Stimulated activated CD4-positive, alpha-beta T cell treated with anti-CD3 and anti-CD28 coated beads, Interleukin-2, amount 100 ng/mL, for 24 hours (primary cell): ENCODE results near the gene DCP1B.

Source experiments
- DNase-seq, 2 donors: peaks; one replicate each; pipeline ENCODE4 v3.0.0-alpha.2; 2020

The DCP1B gene

GRCh38 chr12:2004113-2004929 lies at the start of gene DCP1B:
Gene DCP1B (minus strand): TSS chr12:2004457. CDS start chr12:2004431, 26 bp downstream.
- peak; percentile 94 to 96 for DNase-seq

- no peak for DNase-seq
Observed at GRCh38 chr12:2053691-2054090, 49.4 kb upstream of the DCP1B start.

GRCh38 chr12:2052826-2053678 lies 48.8 kb upstream of the DCP1B start, which contains the start of gene CACNA1C:
Gene CACNA1C (plus strand): TSS chr12:2052987. CDS start chr12:2053563, 576 bp downstream.
- peak; percentile 39 to 60 for DNase-seq

- DNase-seq, result no peak
Observed at GRCh38 chr12:2051700-2052621, 47.7 kb upstream of the DCP1B start.

- DNase-seq, result no peak
Observed at GRCh38 chr12:2049604-2050540, 45.6 kb upstream of the DCP1B start.

GRCh38 chr12:2047752-2048151 lies 43.5 kb upstream of the DCP1B start:
- no peak for DNase-seq

- no peak for DNase-seq
Observed at GRCh38 chr12:2046957-2047356, 42.7 kb upstream of the DCP1B start.

GRCh38 chr12:2044165-2044564 lies 39.9 kb upstream of the DCP1B start:
- DNase-seq, result no peak

GRCh38 chr12:2043054-2043453 lies 38.8 kb upstream of the DCP1B start:
- no peak for DNase-seq

- DNase-seq, result no peak
Observed at GRCh38 chr12:2039034-2039433, 34.8 kb upstream of the DCP1B start.

- no peak for DNase-seq
Observed at GRCh38 chr12:2035431-2036055, 31.3 kb upstream of the DCP1B start.

- DNase-seq, result peak; percentile 91 to 94
Observed at GRCh38 chr12:2034633-2035430, 30.6 kb upstream of the DCP1B start.

- no peak for DNase-seq
Observed at GRCh38 chr12:2032506-2032905, 28.2 kb upstream of the DCP1B start.

- DNase-seq, result no peak
Observed at GRCh38 chr12:2029851-2030250, 25.6 kb upstream of the DCP1B start.

- no peak for DNase-seq
Observed at GRCh38 chr12:2027351-2027750, 23.1 kb upstream of the DCP1B start.

- no peak for DNase-seq
Observed at GRCh38 chr12:2023365-2023764, 19.1 kb upstream of the DCP1B start.

- DNase-seq, result no peak
Observed at GRCh38 chr12:2020511-2020910, 16.3 kb upstream of the DCP1B start.

GRCh38 chr12:2019126-2019525 lies 14.9 kb upstream of the DCP1B start:
- no peak for DNase-seq

- no peak for DNase-seq
Observed at GRCh38 chr12:2018391-2018790, 14.1 kb upstream of the DCP1B start.
